Fibroblast of the aortic adventitia (primary cell): ENCODE measurements around the gene NTN5. TPM values are rescaled to one million over a fixed set of nuclear protein-coding genes. Genes with fewer than 3 reads are reported as not detected.

ENCODE experiments used
- DNase-seq: peaks from one replicate; pipeline ENCODE4 v3.0.0-alpha.2; 2010; ENCODE audit warnings: low read depth
- H3K4me3 ChIP-seq: 2 replicates; pipeline ENCODE4 v1.5.1; 2011; ENCODE audit warnings: low read depth, mild to moderate bottlenecking, control low read depth, low read length, moderate library complexity
- total RNA-seq: library from RNA; depleted of rRNA; stranded (reverse); fragments of >200 nt; gene quantifications from 2 replicates; pipeline ENCODE4 v1.2.3, GENCODE V29; 2012; ENCODE audit warnings: low replicate concordance
- TF ChIP-seq, protein P1 (sequence below): IDR thresholded peaks from 2 replicates; pipeline ENCODE4 v1.5.1; 2011; ENCODE audit warnings: mild to moderate bottlenecking, low read length, control low read depth, inconsistent platforms; ENCODE audit not compliant: insufficient read depth

The NTN5 gene
- total RNA-seq, 1 donor = 0.09 TPM

DNA sequence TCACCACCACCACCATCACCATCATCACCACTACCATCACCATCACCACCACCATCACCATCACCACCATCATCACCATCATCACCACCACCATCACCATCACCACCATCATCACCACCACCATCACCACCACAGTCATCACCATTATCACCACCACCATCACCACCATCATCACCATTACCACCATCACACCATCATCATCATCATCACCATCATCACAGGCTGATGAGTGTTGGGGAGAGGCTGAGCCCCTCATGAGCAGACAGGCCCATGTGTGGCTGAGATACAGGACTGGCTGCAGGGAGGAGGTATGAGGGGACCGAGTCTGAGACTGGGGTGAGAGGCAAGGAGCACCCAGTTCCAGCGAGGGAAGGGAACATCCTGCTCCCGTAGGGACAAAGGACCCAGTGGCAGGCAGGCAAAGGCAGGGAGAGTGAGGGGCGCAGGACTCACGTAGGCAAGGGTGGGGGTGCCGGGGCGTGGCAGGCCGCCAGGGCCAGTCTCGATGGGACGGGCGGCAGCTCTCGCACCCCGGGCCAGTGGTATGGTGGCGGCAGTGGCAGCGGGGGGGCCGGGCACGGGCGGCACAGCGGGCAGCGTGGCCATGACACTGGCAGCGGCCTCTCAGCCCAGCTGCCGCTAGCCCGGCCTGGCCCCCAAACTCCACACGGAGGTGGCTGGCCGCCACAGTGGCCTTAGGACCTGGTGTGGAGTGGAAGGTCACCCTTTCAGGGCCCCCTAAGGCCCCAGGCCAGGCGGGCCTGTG lies 2.7 kb downstream of the NTN5 start:
- DNase-seq = no peak
- no peak overlapping the region for H3K4me3 ChIP-seq
- TF ChIP-seq, protein P1, sequence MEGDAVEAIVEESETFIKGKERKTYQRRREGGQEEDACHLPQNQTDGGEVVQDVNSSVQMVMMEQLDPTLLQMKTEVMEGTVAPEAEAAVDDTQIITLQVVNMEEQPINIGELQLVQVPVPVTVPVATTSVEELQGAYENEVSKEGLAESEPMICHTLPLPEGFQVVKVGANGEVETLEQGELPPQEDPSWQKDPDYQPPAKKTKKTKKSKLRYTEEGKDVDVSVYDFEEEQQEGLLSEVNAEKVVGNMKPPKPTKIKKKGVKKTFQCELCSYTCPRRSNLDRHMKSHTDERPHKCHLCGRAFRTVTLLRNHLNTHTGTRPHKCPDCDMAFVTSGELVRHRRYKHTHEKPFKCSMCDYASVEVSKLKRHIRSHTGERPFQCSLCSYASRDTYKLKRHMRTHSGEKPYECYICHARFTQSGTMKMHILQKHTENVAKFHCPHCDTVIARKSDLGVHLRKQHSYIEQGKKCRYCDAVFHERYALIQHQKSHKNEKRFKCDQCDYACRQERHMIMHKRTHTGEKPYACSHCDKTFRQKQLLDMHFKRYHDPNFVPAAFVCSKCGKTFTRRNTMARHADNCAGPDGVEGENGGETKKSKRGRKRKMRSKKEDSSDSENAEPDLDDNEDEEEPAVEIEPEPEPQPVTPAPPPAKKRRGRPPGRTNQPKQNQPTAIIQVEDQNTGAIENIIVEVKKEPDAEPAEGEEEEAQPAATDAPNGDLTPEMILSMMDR = no peak

DNA sequence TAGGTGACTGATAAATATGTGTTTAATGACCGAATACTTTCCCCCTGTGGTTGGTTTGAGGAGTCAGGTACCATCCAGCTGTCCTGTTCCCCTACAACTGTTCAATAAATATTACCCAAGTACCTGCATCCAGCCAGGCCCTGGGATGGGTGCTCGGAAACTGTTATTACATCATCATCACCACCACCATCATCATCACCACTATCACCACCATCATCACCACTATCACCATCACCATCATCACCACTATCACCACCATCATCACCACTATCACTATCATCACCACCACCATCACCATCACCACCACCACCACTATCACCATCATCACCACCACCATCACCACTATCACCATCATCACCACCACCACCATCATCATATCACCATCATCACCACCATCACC lies 4.1 kb downstream of the NTN5 start:
- no peak overlapping the region for H3K4me3 ChIP-seq
- DNase-seq = no peak
- TF ChIP-seq, protein P1 = no peak

DNA sequence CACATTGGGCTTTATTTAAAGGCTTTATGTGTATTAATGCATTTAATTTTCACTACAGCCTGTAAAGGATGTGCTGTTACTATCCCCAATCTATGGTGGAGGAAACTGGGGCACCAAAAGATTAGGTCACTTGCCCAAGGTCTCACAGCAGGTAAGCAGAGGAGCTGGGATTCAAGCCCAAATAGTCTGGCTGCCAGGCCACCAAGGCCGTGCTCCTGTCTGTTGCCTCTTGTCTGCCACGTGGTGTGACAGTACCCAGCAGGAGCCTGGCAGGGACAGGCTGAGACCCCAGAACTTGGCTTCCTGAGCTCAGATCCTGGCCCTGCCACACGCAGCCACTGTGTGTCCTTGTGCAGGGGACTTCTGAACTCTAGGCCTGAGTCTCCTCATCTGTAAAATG lies 4.5 kb downstream of the NTN5 start:
- no peak overlapping the region for H3K4me3 ChIP-seq
- no peak for DNase-seq
- TF ChIP-seq, protein P1 = no peak

DNA sequence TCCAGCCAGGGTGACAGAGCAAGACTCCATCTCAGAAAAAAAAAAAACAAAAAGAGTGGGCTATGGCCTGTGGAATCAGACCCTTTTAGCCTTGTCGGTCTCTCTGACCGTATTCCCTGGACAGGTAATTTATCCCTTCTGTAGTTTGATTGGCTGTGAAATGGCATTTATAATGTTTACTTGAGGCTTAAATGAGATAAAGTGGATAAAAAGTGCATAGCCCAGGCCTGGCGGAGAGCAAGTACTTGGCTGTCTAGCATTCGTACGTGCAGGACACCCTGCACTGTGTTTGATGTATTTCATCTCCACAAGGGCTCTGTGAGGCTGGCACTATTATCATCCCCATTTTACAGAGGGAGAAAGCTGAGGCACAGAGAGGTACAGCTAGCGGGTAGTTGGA lies 7.0 kb downstream of the NTN5 start:
- TF ChIP-seq, protein P1 = no peak
- DNase-seq = no peak
- H3K4me3 ChIP-seq = no peak overlapping the region

DNA sequence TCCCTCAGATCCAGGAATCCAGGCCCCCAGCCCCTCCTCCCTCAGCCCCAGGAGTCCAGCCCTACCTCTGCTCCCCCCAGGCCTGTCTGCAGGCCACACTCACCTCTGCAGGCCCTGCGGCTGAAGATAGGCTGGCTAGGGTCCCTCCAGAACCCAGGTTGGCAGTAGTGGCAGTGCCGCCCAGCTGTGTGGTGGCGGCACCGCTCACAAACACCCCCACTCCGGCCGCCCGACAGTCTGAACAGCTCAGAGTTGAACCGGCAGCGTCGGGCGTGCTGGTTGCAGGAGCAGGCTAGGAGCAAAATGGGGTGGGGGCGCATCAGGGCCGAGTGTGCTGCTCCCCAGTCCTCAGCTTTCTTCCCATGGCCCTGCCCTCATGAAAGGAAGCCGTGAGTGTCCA lies 8.3 kb downstream of the NTN5 start:
- DNase-seq = no peak
- H3K4me3 ChIP-seq = no peak overlapping the region
- TF ChIP-seq, protein P1 = no peak

DNA sequence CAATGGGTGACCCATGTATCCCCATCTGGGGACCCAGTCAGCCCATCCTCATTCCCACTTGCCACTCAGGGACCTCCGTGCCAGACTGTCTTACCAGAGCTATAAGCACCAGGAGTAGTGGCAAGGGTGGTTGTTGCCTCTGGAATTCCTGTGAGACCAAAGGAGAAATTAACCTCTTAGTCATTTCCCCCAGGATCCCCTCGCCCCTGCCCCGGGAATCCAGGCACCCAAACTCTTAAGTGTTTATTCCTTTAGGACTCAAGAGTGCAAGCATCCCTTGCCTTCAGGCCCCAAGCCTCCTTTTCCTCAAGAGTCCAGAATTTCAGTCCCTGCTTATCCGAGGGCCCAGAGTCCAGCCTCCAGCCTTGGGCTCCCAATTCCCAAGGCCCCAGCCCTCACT lies 9.2 kb downstream of the NTN5 start:
- no peak for DNase-seq
- TF ChIP-seq, protein P1 = no peak
- no peak overlapping the region for H3K4me3 ChIP-seq

DNA sequence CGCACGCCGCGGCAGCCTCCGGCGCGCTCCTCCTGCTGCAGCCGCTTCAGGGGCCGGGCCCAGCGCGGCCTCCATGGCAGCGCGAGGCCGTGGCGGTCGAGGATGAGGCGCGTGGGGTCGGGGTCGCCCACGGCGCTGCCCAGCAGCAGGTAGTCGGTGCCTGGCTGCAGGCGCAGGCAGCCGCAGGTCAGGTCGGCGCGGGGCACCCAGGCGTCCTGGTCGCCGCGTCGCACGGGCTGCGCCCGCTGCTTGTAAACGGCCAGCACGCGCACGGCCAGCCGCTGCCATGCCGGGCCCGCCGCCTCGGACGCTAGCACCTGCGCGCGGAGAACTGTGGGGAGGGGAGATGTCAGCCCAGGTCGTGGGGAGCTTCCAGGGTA lies 11.1 kb downstream of the NTN5 start:
- DNase-seq = no peak
- TF ChIP-seq, protein P1 = no peak
- no peak overlapping the region for H3K4me3 ChIP-seq
